OCI-LY1 (cell line): ENCODE measurements around the gene ORMDL3.

Experiments used
- H2AFZ ChIP-seq: fragments of 200-600 bp; sonication (generic), shearing (Covaris generic); 2 replicates; pipeline ENCODE4 v1.6.0; 2014; ENCODE audit warnings: antibody characterized with exemption, mild to moderate bottlenecking, low read length
- H3F3A ChIP-seq: fragments of 200-600 bp; sonication (generic), shearing (Covaris generic); 2 replicates; pipeline ENCODE4 v1.6.0; 2014; ENCODE audit warnings: mild to moderate bottlenecking, antibody characterized with exemption, low read length, moderate library complexity; ENCODE audit not compliant: insufficient read depth
- H3K27ac ChIP-seq: fragments of 200-600 bp; sonication (generic); 2 replicates; pipeline ENCODE4 v1.5.1; 2014; ENCODE audit warnings: low read length, mixed run types, mild to moderate bottlenecking, low read depth; ENCODE audit not compliant: poor library complexity, severe bottlenecking
- H3K27me3 ChIP-seq: fragments of 200-600 bp; sonication (generic); 2 replicates; pipeline ENCODE4 v1.6.0; 2014; ENCODE audit warnings: antibody characterized with exemption, mild to moderate bottlenecking, low read length, moderate library complexity; ENCODE audit not compliant: insufficient read depth
- H3K36me3 ChIP-seq: fragments of 200-600 bp; sonication (generic); 2 replicates; pipeline ENCODE4 v1.6.1; 2014; ENCODE audit warnings: mild to moderate bottlenecking, antibody characterized with exemption, low read length, moderate library complexity, mixed read lengths; ENCODE audit not compliant: insufficient read depth
- H3K4me1 ChIP-seq: fragments of 200-600 bp; sonication (generic); 2 replicates; pipeline ENCODE4 v1.5.1; 2014; ENCODE audit warnings: mild to moderate bottlenecking, low read length, moderate library complexity; ENCODE audit not compliant: insufficient read depth, severe bottlenecking
- H3K4me2 ChIP-seq: fragments of 200-600 bp; sonication (generic), shearing (Covaris generic); 2 replicates; pipeline ENCODE4 v1.6.1; 2014; ENCODE audit warnings: low read length
- H3K4me3 ChIP-seq: fragments of 200-600 bp; sonication (generic); 2 replicates; pipeline ENCODE4 v1.5.1; 2014; ENCODE audit warnings: low read length, low read depth, mild to moderate bottlenecking, mixed read lengths; ENCODE audit not compliant: poor library complexity, severe bottlenecking
- H3K79me2 ChIP-seq: fragments of 200-600 bp; shearing (Covaris generic); 2 replicates; pipeline ENCODE4 v1.6.1; 2016; ENCODE audit warnings: mixed run types, low read length, mixed read lengths; ENCODE audit not compliant: insufficient read depth
- H3K9ac ChIP-seq: fragments of 200-600 bp; sonication (generic), shearing (Covaris generic); 2 replicates; pipeline ENCODE4 v1.6.1; 2014; ENCODE audit warnings: mild to moderate bottlenecking, low read length, mixed read lengths
- H3K9me2 ChIP-seq: fragments of 200-600 bp; sonication (generic), shearing (Covaris generic); 2 replicates; pipeline ENCODE4 v1.6.1; 2014; ENCODE audit warnings: low read depth, mild to moderate bottlenecking, low read length, mixed read lengths
- H3K9me3 ChIP-seq: fragments of 200-600 bp; shearing (Covaris generic); 2 replicates; pipeline ENCODE4 v1.6.1; 2014; ENCODE audit warnings: low read length, mixed read lengths
- H4K20me1 ChIP-seq: fragments of 200-600 bp; sonication (generic), shearing (Covaris generic); 2 replicates; pipeline ENCODE4 v1.6.0; 2016; ENCODE audit warnings: mild to moderate bottlenecking, low read length; ENCODE audit not compliant: insufficient read depth
- EZH2 ChIP-seq: fragments of 200-600 bp; sonication (generic), shearing (Covaris generic); IDR thresholded peaks from 2 replicates; pipeline ENCODE4 v1.8.0; 2017; ENCODE audit warnings: borderline replicate concordance, mixed run types, mild to moderate bottlenecking, antibody characterized with exemption, low read length, moderate library complexity, mixed read lengths
- TF ChIP-seq, protein P1 (sequence below): fragments of 200-600 bp; sonication (generic), shearing (Covaris generic); IDR thresholded peaks from 2 replicates; pipeline ENCODE4 v1.5.1; 2017; ENCODE audit warnings: mild to moderate bottlenecking, antibody characterized with exemption, low read length, moderate library complexity, mixed read lengths

Gene ORMDL3

DNA sequence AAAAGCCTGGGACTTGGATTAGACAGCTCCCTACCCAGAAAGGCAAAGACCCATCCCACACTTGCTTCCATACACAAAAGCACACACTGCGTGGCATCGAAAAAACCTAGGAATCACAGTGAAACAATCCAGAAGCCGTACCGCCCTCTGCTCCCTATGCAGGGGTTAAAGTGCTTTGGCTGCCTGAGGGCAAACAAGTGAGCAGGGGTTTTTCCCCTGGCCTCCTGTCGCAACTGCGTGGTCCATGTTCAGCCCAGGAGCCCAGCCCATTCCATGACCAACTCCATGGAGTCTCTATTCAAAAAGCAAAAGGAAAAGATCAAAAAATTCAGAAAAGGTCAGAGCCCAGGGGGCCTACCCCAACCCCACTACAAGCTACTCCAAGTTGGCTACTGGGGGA, 5.4 kb downstream of the ORMDL3 start:
- Histone ChIP-seq H3K27ac (peak overlapping the region; percentile 57), H3K36me3 (peaks cover 59% of the 10 kb centered on the region), H3K9me2 (no peaks in the 10 kb centered on the region), H2AFZ (no peak overlapping the region), H3K4me2 (no peak overlapping the region), H4K20me1 (no peaks in the 10 kb centered on the region), H3K9me3 (no peaks in the 10 kb centered on the region), H3K27me3 (no peaks in the 10 kb centered on the region), H3K9ac (no peak overlapping the region), H3K4me1 (peaks cover 43% of the 10 kb centered on the region), H3K4me3 (no peak overlapping the region), H3K79me2 (peaks cover 24% of the 10 kb centered on the region), H3F3A (no peaks in the 10 kb centered on the region)
- no peak for TF ChIP-seq EZH2
- TF ChIP-seq, protein P1, sequence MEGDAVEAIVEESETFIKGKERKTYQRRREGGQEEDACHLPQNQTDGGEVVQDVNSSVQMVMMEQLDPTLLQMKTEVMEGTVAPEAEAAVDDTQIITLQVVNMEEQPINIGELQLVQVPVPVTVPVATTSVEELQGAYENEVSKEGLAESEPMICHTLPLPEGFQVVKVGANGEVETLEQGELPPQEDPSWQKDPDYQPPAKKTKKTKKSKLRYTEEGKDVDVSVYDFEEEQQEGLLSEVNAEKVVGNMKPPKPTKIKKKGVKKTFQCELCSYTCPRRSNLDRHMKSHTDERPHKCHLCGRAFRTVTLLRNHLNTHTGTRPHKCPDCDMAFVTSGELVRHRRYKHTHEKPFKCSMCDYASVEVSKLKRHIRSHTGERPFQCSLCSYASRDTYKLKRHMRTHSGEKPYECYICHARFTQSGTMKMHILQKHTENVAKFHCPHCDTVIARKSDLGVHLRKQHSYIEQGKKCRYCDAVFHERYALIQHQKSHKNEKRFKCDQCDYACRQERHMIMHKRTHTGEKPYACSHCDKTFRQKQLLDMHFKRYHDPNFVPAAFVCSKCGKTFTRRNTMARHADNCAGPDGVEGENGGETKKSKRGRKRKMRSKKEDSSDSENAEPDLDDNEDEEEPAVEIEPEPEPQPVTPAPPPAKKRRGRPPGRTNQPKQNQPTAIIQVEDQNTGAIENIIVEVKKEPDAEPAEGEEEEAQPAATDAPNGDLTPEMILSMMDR: no peak

DNA sequence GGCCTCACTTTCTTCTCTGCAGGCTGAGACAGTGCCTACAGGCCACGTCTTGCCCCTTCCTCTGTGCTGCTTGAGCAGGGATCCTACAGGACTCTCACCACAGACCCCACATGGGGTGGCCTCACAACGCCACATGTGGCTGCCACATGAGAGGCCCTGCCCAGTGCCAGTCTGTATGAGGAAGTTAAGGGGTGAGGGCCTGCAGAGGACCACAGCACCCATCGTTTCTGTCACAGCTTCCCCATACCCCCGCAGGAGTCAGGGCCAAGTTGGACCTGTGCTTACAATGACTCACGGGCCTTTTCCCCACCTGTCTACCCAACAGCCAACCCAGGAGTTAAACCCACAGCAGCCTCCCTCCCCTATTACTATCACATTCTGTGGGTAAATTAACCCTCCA, 6.1 kb downstream of the ORMDL3 start:
- TF ChIP-seq, protein P1: no peak
- no peak for TF ChIP-seq EZH2
- Histone ChIP-seq H3K27ac (peak overlapping the region; percentile 57), H3K9ac (peak overlapping the region; percentile 17; the same call in 1 of the 2 replicates), H3K36me3 (peaks cover 65% of the 10 kb centered on the region), H3K27me3 (no peaks in the 10 kb centered on the region), H3K4me1 (peaks cover 42% of the 10 kb centered on the region), H3F3A (no peaks in the 10 kb centered on the region), H3K9me3 (no peaks in the 10 kb centered on the region), H3K4me3 (no peak overlapping the region), H3K79me2 (peaks cover 19% of the 10 kb centered on the region), H3K4me2 (no peak overlapping the region), H3K9me2 (no peaks in the 10 kb centered on the region), H4K20me1 (no peaks in the 10 kb centered on the region), H2AFZ (no peak overlapping the region)

DNA sequence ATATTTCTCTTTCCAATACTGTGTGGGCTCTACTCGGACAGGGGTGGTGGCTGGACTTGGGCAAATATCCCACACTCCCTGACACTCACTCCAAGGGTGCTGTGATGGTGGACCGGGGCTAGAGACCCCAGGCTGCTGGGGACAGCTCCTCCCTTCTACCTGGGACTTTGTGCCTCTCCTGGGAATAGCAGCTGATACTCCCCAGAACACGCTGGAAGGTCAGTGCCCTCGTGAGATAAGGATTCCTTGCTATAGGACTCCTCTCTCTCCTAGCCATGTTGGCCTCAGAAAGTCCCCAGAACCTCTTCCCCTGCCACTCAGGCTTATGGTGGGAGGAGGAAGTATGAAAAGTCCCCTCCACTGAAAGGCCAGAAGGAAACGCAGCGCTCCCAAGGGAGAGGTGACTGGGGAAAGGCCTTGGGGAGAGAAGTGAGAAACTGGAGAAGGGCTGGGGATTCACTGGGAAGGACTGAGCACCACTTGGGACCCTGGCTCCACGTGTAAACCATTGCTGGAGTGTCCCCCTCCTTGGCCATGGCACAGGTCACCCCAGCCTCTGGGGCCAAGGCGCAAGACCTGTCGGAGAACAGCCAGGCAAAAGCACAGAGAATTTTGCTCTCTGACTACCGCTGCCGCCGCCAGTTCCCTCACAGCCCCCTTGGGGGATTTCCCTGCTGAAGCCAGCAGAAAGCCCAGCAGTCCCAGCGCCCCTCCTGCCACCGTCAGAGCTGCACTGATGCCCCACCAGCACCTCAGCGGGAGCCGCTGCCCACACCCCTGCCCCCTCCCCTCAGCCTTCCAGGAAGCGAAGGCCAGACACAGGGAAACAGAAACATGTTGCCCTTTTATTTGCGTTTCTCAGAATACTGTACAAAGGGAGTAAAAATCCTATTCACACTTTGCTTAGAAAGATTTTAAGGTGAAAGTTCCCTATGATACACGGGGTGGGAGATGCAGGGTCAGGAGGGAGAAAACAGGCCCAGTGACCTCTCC, 6.9 kb downstream of the ORMDL3 start:
- TF ChIP-seq EZH2: no peak
- TF ChIP-seq, protein P1: no peak
- H3K27ac ChIP-seq: peak overlapping the region; percentile 57
- no peaks in the 10 kb centered on the region for H3F3A ChIP-seq
- peaks cover 10% of the 10 kb centered on the region for H3K79me2 ChIP-seq
- peaks cover 68% of the 10 kb centered on the region for H3K36me3 ChIP-seq
- H3K4me3 ChIP-seq: no peak overlapping the region
- H3K9me2 ChIP-seq: no peaks in the 10 kb centered on the region
- no peak overlapping the region for H3K4me2 ChIP-seq
- H2AFZ ChIP-seq: no peak overlapping the region
- H3K27me3 ChIP-seq: no peaks in the 10 kb centered on the region
- H3K4me1 ChIP-seq: peaks cover 34% of the 10 kb centered on the region
- H3K9ac ChIP-seq: peak overlapping the region; percentile 17; the same call in 1 of the 2 replicates
- no peaks in the 10 kb centered on the region for H4K20me1 ChIP-seq
- H3K9me3 ChIP-seq: no peaks in the 10 kb centered on the region
